ENCODE data around the gene CAMK2A.

GRCh38 chr5:150176745-150177477, 112.7 kb downstream of the CAMK2A start:
- TF ChIP-seq CTCF (IDR thresholded peaks at IDR 0.05): no peak
- TF ChIP-seq POLR2A (IDR thresholded peaks at IDR 0.05): no peak

All from upper lobe of left lung (tissue), 4 donors.